ENCODE results near the gene PCDH15. TPM values are rescaled to one million over a fixed set of nuclear protein-coding genes. Genes with fewer than 3 reads are reported as not detected.

Gene PCDH15
- total RNA-seq, 1 experiment from 2014 or later: not detected

GRCh38 chr10:54234832-54235231, 566.2 kb downstream of the PCDH15 start:
- no peaks in the 10 kb centered on the region for H3K27me3 ChIP-seq (replicated peaks; ENCODE audit: insufficient read depth, low read depth, low read length, poor library complexity)
- ChIA-PET CTCF (no interaction called here), POLR2A (ENCODE audit: low non-redundant PET) (no interaction called here)
- DNase-seq (ENCODE audit: low spot score): no peak
- no peak overlapping the region for H3K4me3 ChIP-seq (ENCODE audit: low read depth, low read length, poor library complexity, severe bottlenecking)
- intact Hi-C loops (cut with micrococcal nuclease; ENCODE audit: unreplicated experiment): no loop called here
- no peaks in the 10 kb centered on the region for H3K36me3 ChIP-seq (ENCODE audit: insufficient read depth, low read length, poor library complexity, severe bottlenecking)
- TF ChIP-seq CTCF (conservative IDR thresholded peaks at IDR 0.05; ENCODE audit: low read depth, low read length) (no peak), EZH2 (IDR thresholded peaks at IDR 0.05; ENCODE audit: borderline replicate concordance, low read depth, low read length, poor library complexity, severe bottlenecking) (no peak)
- peaks cover 36% of the 10 kb centered on the region for H3K9me3 ChIP-seq (ENCODE audit: low read depth, low read length, poor library complexity, severe bottlenecking)
- no peaks in the 10 kb centered on the region for H3K4me1 ChIP-seq (ENCODE audit: insufficient read depth, low read length, poor library complexity, severe bottlenecking)
- BruUV-seq (replicated peaks): no TSS peak
- no peak overlapping the region for H3K27ac ChIP-seq (ENCODE audit: low read depth, low read length, poor library complexity, severe bottlenecking)

- H3K36me3 ChIP-seq (ENCODE audit: insufficient read depth, low read length, poor library complexity, severe bottlenecking): no peaks in the 10 kb centered on the region
- H3K9me3 ChIP-seq (ENCODE audit: low read depth, low read length, poor library complexity, severe bottlenecking): peaks cover 18% of the 10 kb centered on the region
- no peak overlapping the region for H3K4me3 ChIP-seq (ENCODE audit: low read depth, low read length, poor library complexity, severe bottlenecking)
- H3K27ac ChIP-seq (ENCODE audit: low read depth, low read length, poor library complexity, severe bottlenecking): no peak overlapping the region
- DNase-seq (ENCODE audit: low spot score): no peak
- TF ChIP-seq EZH2 (IDR thresholded peaks at IDR 0.05; ENCODE audit: borderline replicate concordance, low read depth, low read length, poor library complexity, severe bottlenecking) (no peak), CTCF (conservative IDR thresholded peaks at IDR 0.05; ENCODE audit: low read depth, low read length) (no peak)
- H3K4me1 ChIP-seq (ENCODE audit: insufficient read depth, low read length, poor library complexity, severe bottlenecking): no peaks in the 10 kb centered on the region
- BruUV-seq (replicated peaks): no TSS peak
- H3K27me3 ChIP-seq (replicated peaks; ENCODE audit: insufficient read depth, low read depth, low read length, poor library complexity): no peaks in the 10 kb centered on the region
- ChIA-PET CTCF (no interaction called here), POLR2A (ENCODE audit: low non-redundant PET) (no interaction called here)
- intact Hi-C loops (cut with micrococcal nuclease; ENCODE audit: unreplicated experiment): no loop called here
Measured at GRCh38 chr10:54203401-54203800, 597.6 kb downstream of the PCDH15 start.

GRCh38 chr10:54198051-54198450, 603.0 kb downstream of the PCDH15 start:
- Histone ChIP-seq H3K36me3 (ENCODE audit: insufficient read depth, low read length, poor library complexity, severe bottlenecking) (no peaks in the 10 kb centered on the region), H3K27me3 (replicated peaks; ENCODE audit: insufficient read depth, low read depth, low read length, poor library complexity) (no peaks in the 10 kb centered on the region), H3K27ac (ENCODE audit: low read depth, low read length, poor library complexity, severe bottlenecking) (no peak overlapping the region), H3K4me1 (ENCODE audit: insufficient read depth, low read length, poor library complexity, severe bottlenecking) (no peaks in the 10 kb centered on the region), H3K4me3 (ENCODE audit: low read depth, low read length, poor library complexity, severe bottlenecking) (no peak overlapping the region), H3K9me3 (ENCODE audit: low read depth, low read length, poor library complexity, severe bottlenecking) (peaks cover 12% of the 10 kb centered on the region)
- no TSS peak for BruUV-seq (replicated peaks)
- intact Hi-C loops (cut with micrococcal nuclease; ENCODE audit: unreplicated experiment): no loop called here
- ChIA-PET CTCF (no interaction called here), POLR2A (ENCODE audit: low non-redundant PET) (no interaction called here)
- TF ChIP-seq CTCF (conservative IDR thresholded peaks at IDR 0.05; ENCODE audit: low read depth, low read length): no peak
- TF ChIP-seq EZH2 (IDR thresholded peaks at IDR 0.05; ENCODE audit: borderline replicate concordance, low read depth, low read length, poor library complexity, severe bottlenecking): no peak
- DNase-seq (ENCODE audit: low spot score): no peak

Measured in A673 (cell line).